ENCODE results near the gene STAB2.

DNA sequence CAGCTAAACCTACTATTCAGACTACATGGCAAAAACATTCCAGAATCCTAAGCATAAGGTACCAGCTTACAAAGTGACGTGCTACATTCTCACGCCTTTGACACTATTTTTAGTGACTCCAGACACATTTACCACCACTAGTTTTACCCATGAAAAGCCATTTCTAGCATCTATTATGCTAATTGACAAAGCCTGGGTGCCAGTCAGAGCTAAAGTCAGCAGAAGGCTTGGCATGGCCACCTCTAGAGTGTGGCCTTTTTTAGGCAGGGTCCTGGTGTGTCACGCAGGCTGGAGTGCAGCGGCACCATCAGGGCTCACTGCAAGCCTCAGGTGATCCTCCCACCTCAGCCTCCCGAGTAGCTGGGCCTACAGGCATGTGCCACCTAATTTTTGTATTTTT, 178.2 kb downstream of the STAB2 start:
- TF ChIP-seq CTCF (IDR thresholded peaks at IDR 0.05) (no peak), POLR2A (IDR thresholded peaks at IDR 0.05) (no peak), EP300 (IDR thresholded peaks at IDR 0.05) (no peak)

Data from ovary (tissue), 3 donors.